ENCODE data around the gene LHX1.

Gene LHX1

GRCh38 chr17:36951084-36951789 is 14.0 kb downstream of the LHX1 start:
- DNase-seq, result no peak

- DNase-seq, result no peak
These were observed 34.2 kb downstream of the LHX1 start for GRCh38 chr17:36971508-36971907.

GRCh38 chr17:36972186-36972700 is 35.0 kb downstream of the LHX1 start:
- DNase-seq, result no peak

- no peak for DNase-seq
These were observed 35.6 kb downstream of the LHX1 start for GRCh38 chr17:36972905-36973304.

GRCh38 chr17:36975922-36976515 is 38.7 kb downstream of the LHX1 start:
- DNase-seq, result no peak

- DNase-seq, result no peak
These were observed 39.8 kb downstream of the LHX1 start for GRCh38 chr17:36977066-36977465.

GRCh38 chr17:36977568-36977967 is 40.3 kb downstream of the LHX1 start:
- no peak for DNase-seq

- no peak for DNase-seq
These were observed 41.7 kb downstream of the LHX1 start for GRCh38 chr17:36978810-36979564.

GRCh38 chr17:36979565-36979941 is 42.3 kb downstream of the LHX1 start:
- no peak for DNase-seq

- DNase-seq, result no peak
These were observed 43.0 kb downstream of the LHX1 start for GRCh38 chr17:36980280-36980761.

- DNase-seq, result no peak
These were observed 46.3 kb downstream of the LHX1 start for GRCh38 chr17:36983618-36984017.

- DNase-seq, result no peak
These were observed 51.9 kb downstream of the LHX1 start for GRCh38 chr17:36989173-36989572.

GRCh38 chr17:36992701-36993100 is 55.4 kb downstream of the LHX1 start:
- DNase-seq, result no peak

- no peak for DNase-seq
These were observed 56.0 kb downstream of the LHX1 start for GRCh38 chr17:36993227-36993626.
